NCI-H2081 (cell line): ENCODE data around the gene CCNK.

Experiments
- DNase-seq, 2 experiments: peaks; one replicate each; lab custom pipeline; 2025; lab: John Stamatoyannopoulos, UW

CCNK gene

GRCh38 chr14:99519931-99520421 is 38.8 kb downstream of the CCNK start:
- DNase-seq: no peak

GRCh38 chr14:99520571-99521081 is 39.4 kb downstream of the CCNK start:
- no peak for DNase-seq

- no peak for DNase-seq
These were observed 40.2 kb downstream of the CCNK start for GRCh38 chr14:99521176-99522024.

GRCh38 chr14:99522025-99522401 is 40.8 kb downstream of the CCNK start:
- DNase-seq: no peak

GRCh38 chr14:99522457-99522891 is 41.3 kb downstream of the CCNK start:
- DNase-seq: no peak

- DNase-seq: no peak
These were observed 41.9 kb downstream of the CCNK start for GRCh38 chr14:99522934-99523703.

GRCh38 chr14:99523704-99524055 is 42.5 kb downstream of the CCNK start:
- no peak for DNase-seq

- peak; percentile 68 to 83 for DNase-seq
These were observed 43.0 kb downstream of the CCNK start for GRCh38 chr14:99524091-99524661.

GRCh38 chr14:99524804-99525698 is 43.8 kb downstream of the CCNK start:
- peak in 1 of 2 experiments; percentile 41 for DNase-seq

- DNase-seq: no peak
These were observed 44.5 kb downstream of the CCNK start for GRCh38 chr14:99525699-99526080.

- DNase-seq: no peak
These were observed 45.8 kb downstream of the CCNK start for GRCh38 chr14:99527026-99527425.

GRCh38 chr14:99527427-99528076 is 46.3 kb downstream of the CCNK start:
- DNase-seq: no peak

- no peak for DNase-seq
These were observed 48.7 kb downstream of the CCNK start for GRCh38 chr14:99529899-99530298.

- DNase-seq: no peak
These were observed 49.4 kb downstream of the CCNK start for GRCh38 chr14:99530407-99531155.

- DNase-seq: peak; percentile 63 to 77
These were observed 50.3 kb downstream of the CCNK start for GRCh38 chr14:99531251-99532096.

- no peak for DNase-seq
These were observed 51.1 kb downstream of the CCNK start for GRCh38 chr14:99532310-99532709.

- DNase-seq: no peak
These were observed 53.1 kb downstream of the CCNK start for GRCh38 chr14:99534333-99534732.

- DNase-seq: no peak
These were observed 53.7 kb downstream of the CCNK start for GRCh38 chr14:99534863-99535262.

GRCh38 chr14:99535448-99535847 is 54.2 kb downstream of the CCNK start:
- no peak for DNase-seq
